AG10803 (cell line): ENCODE data around the gene TSPEAR.

Source experiments
- DNase-seq: peaks from one replicate; pipeline ENCODE4 v3.0.0; 2010; ENCODE audit warnings: low read depth
- H3K4me3 ChIP-seq: 2 replicates; pipeline ENCODE4 v1.5.1; 2011; ENCODE audit warnings: mild to moderate bottlenecking, low read length, control low read depth
- TF ChIP-seq, protein P1 (sequence below): conservative IDR thresholded peaks from 2 replicates; pipeline ENCODE4 v1.5.1; 2011; ENCODE audit warnings: mild to moderate bottlenecking, low read length, control low read depth, inconsistent platforms

Gene TSPEAR

DNA sequence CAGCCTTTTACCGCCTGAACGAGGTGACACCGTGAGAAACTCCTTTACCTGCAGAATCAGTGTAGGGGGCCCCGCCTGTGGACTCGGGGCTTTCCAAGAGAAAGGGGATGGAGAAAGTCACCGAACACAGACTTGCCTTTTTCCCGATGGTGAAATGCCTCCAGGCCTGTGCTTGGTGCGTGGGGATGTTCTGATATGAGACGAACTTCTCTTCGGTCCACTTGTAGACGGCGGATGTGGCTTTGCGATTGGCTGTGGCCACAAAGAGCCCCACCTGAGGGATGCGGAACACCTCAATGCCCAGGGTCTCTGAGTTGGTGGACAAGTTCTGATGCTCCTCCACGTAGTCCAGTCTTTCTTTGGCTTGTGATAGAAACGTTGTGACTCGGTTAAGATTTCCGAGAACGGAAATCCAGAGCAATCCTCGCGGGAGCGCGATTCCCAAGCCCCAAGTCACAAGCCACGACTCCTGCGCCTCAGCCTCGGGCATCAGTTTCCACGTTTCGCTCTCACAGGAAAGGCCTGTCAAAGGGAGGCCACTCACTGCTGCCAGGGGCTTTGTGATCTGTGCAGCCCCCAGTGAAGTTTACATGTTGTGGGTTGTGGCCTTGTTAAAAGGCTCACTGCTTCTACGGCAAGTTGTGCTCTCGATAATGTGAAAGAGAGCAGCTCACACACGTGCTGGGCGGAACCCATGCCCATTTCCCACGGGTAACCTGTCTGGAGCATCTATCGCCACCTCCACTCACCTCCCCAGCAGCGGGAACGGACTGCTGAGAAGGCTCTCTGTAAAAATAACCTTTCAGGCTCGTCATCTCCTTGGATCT, 184.0 kb downstream of the TSPEAR start:
- DNase-seq = no peak
- no peak overlapping the region for H3K4me3 ChIP-seq
- TF ChIP-seq, protein P1, sequence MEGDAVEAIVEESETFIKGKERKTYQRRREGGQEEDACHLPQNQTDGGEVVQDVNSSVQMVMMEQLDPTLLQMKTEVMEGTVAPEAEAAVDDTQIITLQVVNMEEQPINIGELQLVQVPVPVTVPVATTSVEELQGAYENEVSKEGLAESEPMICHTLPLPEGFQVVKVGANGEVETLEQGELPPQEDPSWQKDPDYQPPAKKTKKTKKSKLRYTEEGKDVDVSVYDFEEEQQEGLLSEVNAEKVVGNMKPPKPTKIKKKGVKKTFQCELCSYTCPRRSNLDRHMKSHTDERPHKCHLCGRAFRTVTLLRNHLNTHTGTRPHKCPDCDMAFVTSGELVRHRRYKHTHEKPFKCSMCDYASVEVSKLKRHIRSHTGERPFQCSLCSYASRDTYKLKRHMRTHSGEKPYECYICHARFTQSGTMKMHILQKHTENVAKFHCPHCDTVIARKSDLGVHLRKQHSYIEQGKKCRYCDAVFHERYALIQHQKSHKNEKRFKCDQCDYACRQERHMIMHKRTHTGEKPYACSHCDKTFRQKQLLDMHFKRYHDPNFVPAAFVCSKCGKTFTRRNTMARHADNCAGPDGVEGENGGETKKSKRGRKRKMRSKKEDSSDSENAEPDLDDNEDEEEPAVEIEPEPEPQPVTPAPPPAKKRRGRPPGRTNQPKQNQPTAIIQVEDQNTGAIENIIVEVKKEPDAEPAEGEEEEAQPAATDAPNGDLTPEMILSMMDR = no peak

DNA sequence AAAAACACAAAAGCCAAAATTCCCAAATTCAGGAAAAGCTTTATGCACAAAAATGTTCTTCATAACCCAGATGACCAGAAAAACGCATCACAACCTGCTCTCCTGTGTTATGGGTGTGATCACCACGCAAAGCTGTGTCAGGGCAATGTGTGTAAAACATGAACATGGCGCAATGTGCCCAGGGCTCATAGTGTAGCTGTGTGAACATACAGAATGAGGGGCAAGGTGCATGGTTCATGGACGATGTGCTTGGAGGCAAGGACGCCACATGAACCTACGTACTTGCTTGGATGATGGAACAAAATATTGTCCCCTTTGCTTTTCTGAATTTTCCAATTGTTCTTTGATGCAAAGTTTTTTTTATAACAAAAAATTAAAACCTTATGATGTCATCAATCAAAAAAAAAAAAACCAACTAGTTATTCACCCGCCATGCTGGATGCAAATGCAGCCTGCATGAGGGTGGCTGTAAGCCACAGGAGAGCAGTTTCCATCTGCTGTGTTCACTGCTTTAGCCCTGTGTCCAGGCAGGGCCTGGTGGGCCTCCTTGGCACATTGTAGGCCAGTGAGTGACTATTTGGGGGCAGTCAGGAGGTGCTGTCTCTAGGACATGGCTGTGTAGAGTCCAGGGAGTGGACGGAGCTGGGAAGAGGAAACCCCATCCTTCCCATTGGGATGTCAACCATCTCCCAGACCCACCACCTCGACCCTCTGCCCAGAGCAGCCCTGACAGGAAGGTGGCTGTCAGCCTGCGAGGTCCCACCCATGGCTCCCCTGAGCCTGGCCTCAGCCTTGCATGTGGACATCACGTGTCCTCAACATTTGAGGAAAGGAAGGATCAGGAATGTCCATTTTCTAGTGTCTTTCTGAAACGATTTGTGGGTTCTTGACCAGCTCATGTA, 185.0 kb downstream of the TSPEAR start:
- no peak for DNase-seq
- TF ChIP-seq, protein P1 = no peak
- no peak overlapping the region for H3K4me3 ChIP-seq

DNA sequence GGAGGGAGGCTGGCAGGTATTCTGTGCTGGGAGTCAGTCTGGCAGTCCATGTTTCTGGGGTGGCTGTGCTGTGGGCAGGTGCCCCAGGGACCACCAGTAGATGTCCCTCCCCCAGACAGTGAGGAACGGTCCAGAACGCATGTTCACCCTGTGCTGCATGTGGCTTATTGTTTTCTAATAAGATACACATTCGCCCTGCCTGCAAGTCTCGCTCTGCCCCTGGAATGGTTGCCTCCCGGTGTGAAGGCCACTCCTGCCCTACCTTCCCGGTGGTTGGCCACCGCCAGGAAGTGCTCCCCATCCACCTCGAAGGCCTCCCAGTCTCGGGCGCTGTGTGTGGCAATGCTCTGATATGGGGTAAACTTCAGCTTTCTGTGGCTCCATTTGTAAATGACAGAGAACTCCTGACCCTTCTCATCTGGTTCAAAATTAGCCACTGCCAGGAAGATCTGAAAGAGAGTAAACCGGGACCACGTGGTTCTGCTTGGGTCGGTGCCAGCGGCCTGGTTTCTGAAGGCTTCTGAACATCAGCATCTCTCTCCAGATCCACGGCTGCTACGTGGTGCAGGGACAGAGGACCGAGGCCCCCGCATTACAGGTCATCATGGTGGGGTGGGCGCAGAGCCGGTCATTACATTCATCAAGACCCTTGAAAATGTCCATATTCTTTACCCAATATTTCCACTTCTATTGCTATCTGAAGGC, 185.8 kb downstream of the TSPEAR start:
- TF ChIP-seq, protein P1 = no peak
- DNase-seq = no peak
- no peak overlapping the region for H3K4me3 ChIP-seq

DNA sequence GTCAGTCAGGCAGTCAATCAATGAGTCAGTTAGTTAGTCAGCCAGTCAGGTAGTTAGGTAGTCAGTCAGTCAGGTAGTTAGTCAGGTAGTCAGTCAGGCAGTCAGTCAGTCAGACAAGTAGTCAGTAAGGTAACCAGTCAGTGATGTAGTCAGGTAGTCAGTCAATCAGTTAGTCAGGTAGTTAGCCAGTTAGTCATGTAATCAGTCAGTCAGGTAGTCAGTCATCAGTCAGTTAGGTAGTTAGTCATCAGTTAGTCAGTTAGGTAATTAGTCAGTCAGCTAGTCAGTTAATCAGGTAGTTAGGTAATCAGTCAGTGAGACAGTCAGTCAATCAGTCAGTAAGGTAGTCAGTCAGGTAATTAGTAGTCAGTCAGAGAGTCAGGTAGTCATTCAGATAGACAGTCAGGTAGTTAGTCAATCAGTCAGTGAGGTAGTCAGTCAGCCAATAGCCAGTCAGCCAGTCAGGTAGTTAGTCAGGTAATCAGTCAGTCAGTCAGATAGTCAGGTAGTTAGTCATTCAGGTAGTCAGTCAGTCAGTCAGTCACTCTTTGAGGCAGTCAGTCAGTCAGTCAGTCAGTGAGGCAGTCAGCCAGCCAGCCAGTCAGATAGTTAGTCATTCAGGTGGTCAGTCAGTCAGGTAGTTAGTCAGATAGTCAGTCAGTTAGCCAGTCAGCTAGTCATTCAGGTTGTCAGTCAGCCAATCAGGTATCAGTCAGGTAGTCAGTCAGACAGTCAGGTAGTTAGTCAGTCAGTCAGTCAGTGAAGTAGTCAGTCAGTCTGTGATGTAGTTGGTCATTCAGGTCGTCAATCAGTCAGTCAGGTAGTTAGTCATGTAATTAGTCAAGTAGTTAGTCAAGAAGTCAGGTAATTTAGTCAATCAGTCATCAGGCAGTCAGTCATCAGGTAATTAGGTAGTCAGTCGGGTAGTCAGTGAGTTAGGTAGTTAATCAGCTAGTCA, 186.7 kb downstream of the TSPEAR start:
- DNase-seq = no peak
- TF ChIP-seq, protein P1 = no peak
- H3K4me3 ChIP-seq = no peak overlapping the region

DNA sequence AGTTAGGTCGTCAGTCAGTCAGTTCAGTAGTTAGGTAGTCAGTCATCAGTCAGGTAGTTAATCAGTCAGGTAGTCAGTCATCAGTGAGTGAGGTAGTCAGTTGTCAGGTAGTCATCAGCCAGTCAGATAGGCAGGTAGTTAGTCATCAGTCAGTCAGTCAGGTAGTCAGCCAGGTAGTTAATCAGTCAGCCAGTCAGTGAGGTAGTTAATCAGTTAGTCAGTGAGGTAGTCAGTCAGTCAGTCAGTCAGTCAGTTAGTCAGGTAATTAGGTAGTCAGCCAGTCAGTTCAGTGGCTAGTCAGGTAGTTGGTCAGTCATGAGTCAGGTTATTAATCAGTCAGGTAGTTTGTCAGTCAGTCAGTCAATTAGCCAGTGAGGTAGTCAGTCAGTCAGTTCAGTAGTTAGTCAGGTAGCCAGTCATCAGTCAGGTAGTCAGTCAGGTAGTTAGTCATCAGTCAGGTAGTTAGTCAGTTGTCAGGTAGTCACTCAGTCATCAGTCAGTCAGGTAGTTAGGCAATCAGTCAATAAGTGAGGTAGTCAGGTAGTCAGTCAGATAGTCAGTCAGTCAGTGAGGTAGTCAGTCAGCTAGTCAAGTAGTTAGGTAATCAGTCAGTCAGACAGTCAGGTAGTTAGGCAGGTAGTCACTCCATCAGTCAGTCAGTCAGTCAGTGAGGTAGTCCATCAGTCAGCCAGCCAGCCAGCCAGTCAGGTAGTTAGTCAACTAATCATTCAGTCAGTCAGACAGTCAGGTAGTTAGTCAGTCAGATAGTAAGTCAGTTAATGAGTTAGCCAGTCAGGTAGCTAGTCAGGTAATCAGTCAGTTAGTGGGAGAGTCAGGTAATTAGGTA, 187.6 kb downstream of the TSPEAR start:
- TF ChIP-seq, protein P1 = no peak
- H3K4me3 ChIP-seq = no peak overlapping the region
- DNase-seq = no peak
